ENCODE results near the gene PLA2G1B. TPM values are rescaled to one million over a fixed set of nuclear protein-coding genes. Genes with fewer than 3 reads are reported as not detected.

The PLA2G1B gene
- total and polyA plus RNA-seq, 9 of the 15 experiments (the other 6 are each of a cell fraction or from before 2014, with no cell fraction given) = 1.4 TPM; not detected in 8

- H3K9me3 ChIP-seq (replicated peaks; ENCODE audit: control insufficient read depth, insufficient read depth, low read depth, low read length) = no peaks in the 10 kb centered on the region
- H2AFZ ChIP-seq (ENCODE audit: low read depth, low read length) = no peak overlapping the region
- DNase-seq (ENCODE audit: extremely low read depth in 1 of 4, low spot score in 3 of 4) (no peak), ATAC-seq (no peak), FAIRE-seq (no peak)
- no peak overlapping the region for H3K4me2 ChIP-seq (ENCODE audit: insufficient read depth, low read length)
- ChIA-PET CTCF (ENCODE audit: low intra/inter-chr PET ratio) (no interaction called here), POLR2A (no interaction called here)
- no peak overlapping the region for H3K27ac ChIP-seq (ENCODE audit: extremely low read depth, low read depth, low read length)
- no peaks in the 10 kb centered on the region for H3K79me2 ChIP-seq (ENCODE audit: control insufficient read depth, insufficient read depth, low read length)
- no peaks in the 10 kb centered on the region for H3K36me3 ChIP-seq (ENCODE audit: control insufficient read depth, insufficient read depth, low read length)
- in situ Hi-C loops (cut with MboI) (loop anchor here (10.0 to 25.0 kb wide), 2 partner anchors 107 to 334 kb away; partner anchors contain the start of gene COX6A1), intact Hi-C loops (cut with micrococcal nuclease) (loop anchor here (5.0 to 10.0 kb wide), 2 partner anchors 254 to 317 kb away; partner anchors contain the start of genes CABP1 and POP5)
- no TSS peak for BruUV-seq (replicated peaks)
- H3K27me3 ChIP-seq (ENCODE audit: control insufficient read depth in 2 of 2, insufficient read depth in 2 of 2, low read length in 2 of 2) = peaks cover 20% of the 10 kb centered on the region in 2 experiments; a peak in 3 of 5 replicates
- no peak overlapping the region for H3K9ac ChIP-seq (ENCODE audit: insufficient read depth in 1 of 2, low read depth in 2 of 2, low read length in 2 of 2)
- H3K9me1 ChIP-seq (ENCODE audit: control insufficient read depth, insufficient read depth, low read length) = no peaks in the 10 kb centered on the region
- H3K4me1 ChIP-seq (replicated peaks in 1 of 2; ENCODE audit: control insufficient read depth in 2 of 2, insufficient read depth in 2 of 2, low read length in 2 of 2) = peaks cover 0 to 5% of the 10 kb centered on the region in 2 experiments; a peak in 3 of 5 replicates
- H3K4me3 ChIP-seq = no peak overlapping the region
- WGBS (ENCODE audit: insufficient coverage, low coverage, missing lambda C conversion rate) = 4% methylated on average over 3 of the region's 4 CpGs
- peaks cover 5% of the 10 kb centered on the region; the same call in 1 of the 2 replicates for H4K20me1 ChIP-seq (replicated peaks; ENCODE audit: control insufficient read depth, insufficient read depth, low read length)
- TF ChIP-seq MEF2A (IDR thresholded peaks at IDR 0.05; ENCODE audit: control insufficient read depth, low read depth, low read length) = no peak
- peak; percentile 35 for TF ChIP-seq RBM25 (IDR thresholded peaks at IDR 0.05; ENCODE audit: low read depth, low read length, severe bottlenecking)
- TF ChIP-seq ZC3H4 (CRISPR knock-in tag; IDR thresholded peaks at IDR 0.05; ENCODE audit: borderline replicate concordance) = no peak
- TF ChIP-seq SREBF1 (IDR thresholded peaks at IDR 0.05; ENCODE audit: borderline replicate concordance, low read depth, low read length) = no peak
- TF ChIP-seq POLR3G (IDR thresholded peaks at IDR 0.05; ENCODE audit: extremely low read depth, insufficient read length, insufficient replicate concordance) = no peak
- TF ChIP-seq ZFP36 (IDR thresholded peaks at IDR 0.05; ENCODE audit: low read depth, low read length, partially characterized antibody) = peak; percentile 47
- TF ChIP-seq POLR2AphosphoS2 (IDR thresholded peaks at IDR 0.05; ENCODE audit: low read length) = no peak
- no peak for TF ChIP-seq CAMTA2 (CRISPR knock-in tag; conservative IDR thresholded peaks at IDR 0.05)
- TF ChIP-seq CBX2 (IDR thresholded peaks at IDR 0.05; ENCODE audit: insufficient read depth, low read length, poor library complexity, severe bottlenecking) = no peak
- TF ChIP-seq, protein P1, sequence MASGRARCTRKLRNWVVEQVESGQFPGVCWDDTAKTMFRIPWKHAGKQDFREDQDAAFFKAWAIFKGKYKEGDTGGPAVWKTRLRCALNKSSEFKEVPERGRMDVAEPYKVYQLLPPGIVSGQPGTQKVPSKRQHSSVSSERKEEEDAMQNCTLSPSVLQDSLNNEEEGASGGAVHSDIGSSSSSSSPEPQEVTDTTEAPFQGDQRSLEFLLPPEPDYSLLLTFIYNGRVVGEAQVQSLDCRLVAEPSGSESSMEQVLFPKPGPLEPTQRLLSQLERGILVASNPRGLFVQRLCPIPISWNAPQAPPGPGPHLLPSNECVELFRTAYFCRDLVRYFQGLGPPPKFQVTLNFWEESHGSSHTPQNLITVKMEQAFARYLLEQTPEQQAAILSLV (tag; IDR thresholded peaks at IDR 0.05) = no peak
- TF ChIP-seq ATF2 (CRISPR knock-in tag; IDR thresholded peaks at IDR 0.05) = no peak
- TF ChIP-seq, protein P2, sequence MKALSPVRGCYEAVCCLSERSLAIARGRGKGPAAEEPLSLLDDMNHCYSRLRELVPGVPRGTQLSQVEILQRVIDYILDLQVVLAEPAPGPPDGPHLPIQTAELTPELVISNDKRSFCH (CRISPR knock-in tag; IDR thresholded peaks at IDR 0.05) = no peak
- TF ChIP-seq, protein P2 (tag; IDR thresholded peaks at IDR 0.05) = no peak
- TF ChIP-seq ADNP (tag; IDR thresholded peaks at IDR 0.05) = 0 out of 2 replicates have a peak, but pooled peaks have one; percentile 40
- TF ChIP-seq TAL1 (IDR thresholded peaks at IDR 0.05) = peak; percentile 46
- TF ChIP-seq, protein P3, sequence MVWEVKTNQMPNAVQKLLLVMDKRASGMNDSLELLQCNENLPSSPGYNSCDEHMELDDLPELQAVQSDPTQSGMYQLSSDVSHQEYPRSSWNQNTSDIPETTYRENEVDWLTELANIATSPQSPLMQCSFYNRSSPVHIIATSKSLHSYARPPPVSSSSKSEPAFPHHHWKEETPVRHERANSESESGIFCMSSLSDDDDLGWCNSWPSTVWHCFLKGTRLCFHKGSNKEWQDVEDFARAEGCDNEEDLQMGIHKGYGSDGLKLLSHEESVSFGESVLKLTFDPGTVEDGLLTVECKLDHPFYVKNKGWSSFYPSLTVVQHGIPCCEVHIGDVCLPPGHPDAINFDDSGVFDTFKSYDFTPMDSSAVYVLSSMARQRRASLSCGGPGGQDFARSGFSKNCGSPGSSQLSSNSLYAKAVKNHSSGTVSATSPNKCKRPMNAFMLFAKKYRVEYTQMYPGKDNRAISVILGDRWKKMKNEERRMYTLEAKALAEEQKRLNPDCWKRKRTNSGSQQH (CRISPR knock-in tag; IDR thresholded peaks at IDR 0.05) = no peak
- TF ChIP-seq CBFA2T3 (IDR thresholded peaks at IDR 0.05) = peak; percentile 62
- TF ChIP-seq RCOR1 (IDR thresholded peaks at IDR 0.05; ENCODE audit: borderline replicate concordance in 1 of 2, low read depth in 2 of 2, low read length in 2 of 2) = 0 out of 4 replicates have a peak, but pooled peaks of 1 of the 2 experiments have one; percentile 19
- TF ChIP-seq DPF2 (IDR thresholded peaks at IDR 0.05) = 0 out of 2 replicates have a peak, but pooled peaks have one; percentile 18
Observed at GRCh38 chr12:120328228-120328627, 649 bp upstream of the PLA2G1B start.

All from K562 (cell line).